Activated T-cell treated with anti-CD3 and anti-CD28 coated beads for 1 hour (primary cell): ENCODE data around the gene SAA4.
"Not testable (repeated sequence)": the region's sequence is repeated elsewhere in the genome, so short reads cannot be mapped to it uniquely, and the experiment has no call there.

ENCODE experiments used
- DNase-seq: peaks from one replicate; pipeline ENCODE4 v3.0.0-alpha.2; 2020; ENCODE audit warnings: low read depth

SAA4 gene

GRCh38 chr11:18189476-18190245 is 46.9 kb downstream of the SAA4 start:
- DNase-seq: not testable (repeated sequence)

GRCh38 chr11:18188796-18189195 is 47.8 kb downstream of the SAA4 start:
- no peak for DNase-seq
